Measurements from ENCODE around the gene RAB11A. TPM values are rescaled to one million over a fixed set of nuclear protein-coding genes. Genes with fewer than 3 reads are reported as not detected.

RAB11A gene
- total and polyA plus RNA-seq, 5 donors, result 136 to 180 (median 155) TPM

GRCh38 chr15:65939901-65940617 is 70.8 kb downstream of the RAB11A start:
- DNase-seq (peak in 1 of 3 donors; percentile 59), ATAC-seq (peak; percentile 45 to 62)
- 55% methylated on average over 10 of the region's 10 CpGs for WGBS
- Histone ChIP-seq H3K27ac (ENCODE audit: low read length) (peak overlapping the region; percentile 39), H3K27me3 (ENCODE audit: control insufficient read depth, insufficient read depth) (no peaks in the 10 kb centered on the region), H3K4me3 (ENCODE audit: low read length) (no peak overlapping the region), H3K9me3 (ENCODE audit: control insufficient read depth, low read length) (no peaks in the 10 kb centered on the region), H3K4me1 (ENCODE audit: control insufficient read depth, insufficient read depth, low read length) (no peaks in the 10 kb centered on the region)
- intact Hi-C loops (cut with DNase I), result no loop called here

GRCh38 chr15:65940618-65940909 is 71.3 kb downstream of the RAB11A start:
- Histone ChIP-seq H3K4me1 (ENCODE audit: control insufficient read depth, insufficient read depth, low read length) (no peaks in the 10 kb centered on the region), H3K27me3 (ENCODE audit: control insufficient read depth, insufficient read depth) (no peaks in the 10 kb centered on the region), H3K4me3 (ENCODE audit: low read length) (no peak overlapping the region), H3K9me3 (ENCODE audit: control insufficient read depth, low read length) (no peaks in the 10 kb centered on the region), H3K27ac (ENCODE audit: low read length) (no peak overlapping the region)
- DNase-seq, result no peak
- intact Hi-C loops (cut with DNase I), result no loop called here
- peak; percentile 10 to 25 for ATAC-seq

Other genes with a start within 250 kb of the RAB11A start
- gene SLC24A1, start 247.6 kb upstream of the RAB11A start, total RNA-seq, result 1 to 10 TPM; 2.3 to 3.1 (median 2.5) TPM
- 2.4 TPM for gene SLC24A1, start 247.6 kb upstream of the RAB11A start, polyA plus RNA-seq
- gene DENND4A, start 77.2 kb upstream of the RAB11A start, total RNA-seq, result 10 to 100 TPM; 19.2 to 27.0 (median 20.0) TPM
- 3.9 TPM for gene DENND4A, start 77.2 kb upstream of the RAB11A start, polyA plus RNA-seq

Measured in right cardiac atrium (tissue), 5 donors.